Omental fat pad (tissue), 4 donors: Measurements from ENCODE around the gene TPX2. TPM values are rescaled to one million over a fixed set of nuclear protein-coding genes. Genes with fewer than 3 reads are reported as not detected.

ENCODE experiments used
- ATAC-seq: fragments of 150-250 bp; one replicate; pipeline ENCODE4 v1.9.1; 2016; ENCODE audit warnings: mild to moderate bottlenecking, moderate library complexity; ENCODE audit not compliant: low FRiP score
- DNase-seq: peaks from one replicate; pipeline ENCODE4 v3.0.0-alpha.2; 2019; ENCODE audit warnings: low spot score
- CTCF ChIP-seq, 3 donors: fragments of 450-650 bp; IDR thresholded peaks; one replicate each; pipeline ENCODE4 v1.5.1; 2016 to 2017; ENCODE audit warnings: antibody characterized with exemption in 3 of 3, mild to moderate bottlenecking in 3 of 3, moderate library complexity in 2 of 3
- total RNA-seq, 4 donors: library from RNA; depleted of rRNA; stranded (reverse); fragments of >200 nt; gene quantifications; one replicate each; pipeline ENCODE4 v1.1.0, GENCODE V29; 2016

The TPX2 gene
- total RNA-seq, 4 donors from 2014 or later = 0.82 to 4.8 (median 0.97) TPM

GRCh38 chr20:31820228-31820627 lies 81.1 kb downstream of the TPX2 start:
- no peak for TF ChIP-seq CTCF (IDR thresholded peaks at IDR 0.05)
- ATAC-seq (no peak), DNase-seq (no peak)

GRCh38 chr20:31821427-31821826 lies 82.3 kb downstream of the TPX2 start:
- no peak for DNase-seq
- ATAC-seq = no peak
- no peak for TF ChIP-seq CTCF (IDR thresholded peaks at IDR 0.05)

GRCh38 chr20:31822421-31823330 lies 83.6 kb downstream of the TPX2 start:
- ATAC-seq (peak; percentile 81), DNase-seq (peak; percentile 72)
- TF ChIP-seq CTCF (IDR thresholded peaks at IDR 0.05) = peak in 2 of 3 donors; percentile 62 to 96

- TF ChIP-seq CTCF (IDR thresholded peaks at IDR 0.05) = no peak
- ATAC-seq (no peak), DNase-seq (no peak)
Measured at GRCh38 chr20:31823360-31824124, 84.5 kb downstream of the TPX2 start.

- ATAC-seq = no peak
- no peak for DNase-seq
- no peak for TF ChIP-seq CTCF (IDR thresholded peaks at IDR 0.05)
Measured at GRCh38 chr20:31824125-31824485, 85.0 kb downstream of the TPX2 start.

GRCh38 chr20:31824554-31825313 lies 85.6 kb downstream of the TPX2 start:
- no peak for ATAC-seq
- TF ChIP-seq CTCF (IDR thresholded peaks at IDR 0.05) = no peak

More at GRCh38 chr20:31824554-31825313, 85.6 kb downstream of the TPX2 start:
- DNase-seq = no peak
